ENCODE data around the gene GPC1.

The GPC1 gene

GRCh38 chr2:240445961-240446663, 10.6 kb downstream of the GPC1 start:
- no peak for DNase-seq

GRCh38 chr2:240446664-240447175, 11.3 kb downstream of the GPC1 start:
- no peak for DNase-seq

- no peak for DNase-seq
Observed at GRCh38 chr2:240447331-240447730, 11.9 kb downstream of the GPC1 start.

GRCh38 chr2:240447934-240448333, 12.5 kb downstream of the GPC1 start:
- no peak for DNase-seq

GRCh38 chr2:240448387-240449274, 13.2 kb downstream of the GPC1 start:
- DNase-seq: no peak

- no peak for DNase-seq
Observed at GRCh38 chr2:240449764-240450531, 14.5 kb downstream of the GPC1 start.

- DNase-seq: no peak
Observed at GRCh38 chr2:240450532-240451107, 15.2 kb downstream of the GPC1 start.

- DNase-seq: no peak
Observed at GRCh38 chr2:240451108-240451611, 15.7 kb downstream of the GPC1 start.

GRCh38 chr2:240451791-240452461, 16.5 kb downstream of the GPC1 start:
- DNase-seq: no peak

- no peak for DNase-seq
Observed at GRCh38 chr2:240452462-240453256, 17.2 kb downstream of the GPC1 start.

GRCh38 chr2:240453461-240454105, 18.1 kb downstream of the GPC1 start:
- no peak for DNase-seq

- no peak for DNase-seq
Observed at GRCh38 chr2:240454106-240454901, 18.8 kb downstream of the GPC1 start.

- no peak for DNase-seq
Observed at GRCh38 chr2:240455272-240455646, 19.8 kb downstream of the GPC1 start.

GRCh38 chr2:240455647-240456446, 20.4 kb downstream of the GPC1 start:
- no peak for DNase-seq

- no peak for DNase-seq
Observed at GRCh38 chr2:240456447-240457222, 21.2 kb downstream of the GPC1 start.

- DNase-seq: no peak
Observed at GRCh38 chr2:240457223-240458043, 22.0 kb downstream of the GPC1 start.

All from GDM1 (cell line).